GM18508 (cell line): ENCODE results near the gene ERFL.

Experiments
- ATAC-seq: cut with Tn5 transposase; IDR thresholded peaks from one replicate; pipeline ENCODE4 v1.9.1; 2021; ENCODE audit warnings: moderate number of reproducible peaks; ENCODE audit not compliant: insufficient read depth, unreplicated experiment

The ERFL gene

GRCh38 chr19:41928754-41929535 lies 696 bp upstream of the ERFL start:
- ATAC-seq: no peak

DNA sequence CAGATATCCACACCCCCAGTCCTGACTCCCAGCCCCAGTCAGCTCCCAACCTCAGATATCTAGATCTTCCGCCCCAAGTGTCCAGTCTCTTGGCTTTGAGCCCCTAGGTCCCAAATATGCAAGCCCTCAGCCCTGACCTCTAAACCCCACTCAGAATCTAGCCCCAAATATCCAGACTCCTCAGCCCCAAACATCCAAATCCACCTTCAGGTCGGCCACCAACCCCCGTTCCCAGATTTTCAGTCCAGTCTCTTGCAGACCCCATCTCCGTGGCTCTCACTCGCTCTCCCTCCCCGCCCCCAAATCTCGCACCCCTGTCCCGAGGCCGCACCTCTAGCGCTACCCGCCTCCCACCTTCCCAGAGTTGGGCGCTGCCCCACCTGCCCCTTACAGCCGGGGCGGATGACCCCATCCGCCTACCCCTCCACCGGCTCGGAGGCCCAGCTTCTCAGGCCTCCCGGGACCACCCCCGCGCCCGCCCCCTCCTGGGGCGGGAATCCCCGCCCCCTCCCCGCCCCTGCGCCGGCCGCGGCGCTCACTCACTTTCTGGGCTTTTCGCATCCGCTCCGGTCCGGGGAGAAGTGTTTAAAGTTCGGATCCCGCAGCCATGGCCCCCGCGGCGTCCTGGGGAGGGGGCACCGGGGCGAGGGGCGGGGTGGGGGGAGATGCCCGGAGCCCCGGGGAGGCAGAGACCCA lies 604 bp downstream of the ERFL start:
- ATAC-seq: no peak

GRCh38 chr19:41926763-41927496 lies 1.3 kb downstream of the ERFL start:
- ATAC-seq: no peak

DNA sequence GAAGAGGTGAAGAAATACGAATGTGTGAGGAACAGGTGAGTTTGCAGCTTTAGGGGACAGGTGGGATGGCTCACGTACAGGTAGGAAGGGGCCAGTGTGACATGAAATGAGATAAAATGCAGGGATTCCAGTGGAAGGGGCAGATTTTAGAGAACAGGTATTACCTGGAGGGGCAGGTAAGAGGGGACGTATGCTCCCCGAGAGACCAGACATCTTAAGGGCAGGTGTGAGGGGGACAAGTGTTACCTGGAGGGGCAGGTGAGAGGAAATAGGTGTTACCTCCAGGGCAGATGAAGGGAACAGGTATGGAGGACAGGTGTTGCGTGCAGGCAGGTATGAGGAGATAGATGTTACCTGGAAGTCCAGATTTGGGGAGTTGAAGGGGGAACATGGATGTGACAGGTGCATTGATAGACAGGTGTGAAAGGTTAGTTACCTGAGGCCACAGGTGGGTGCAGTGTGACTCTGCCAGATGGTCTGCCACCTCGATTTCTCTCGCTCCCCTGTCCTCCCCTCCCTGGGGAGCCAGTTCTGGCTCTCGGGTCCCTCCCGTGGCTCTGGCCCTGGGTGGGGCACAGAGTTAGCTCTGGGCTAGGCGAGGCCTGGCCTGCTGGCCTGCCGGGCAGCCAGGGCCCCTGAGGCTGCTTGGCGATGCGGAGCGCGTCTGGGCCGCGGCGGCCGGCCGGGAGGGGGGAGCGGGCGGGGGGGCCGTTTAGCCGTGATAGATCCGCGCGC lies 2.1 kb downstream of the ERFL start:
- ATAC-seq: no peak

DNA sequence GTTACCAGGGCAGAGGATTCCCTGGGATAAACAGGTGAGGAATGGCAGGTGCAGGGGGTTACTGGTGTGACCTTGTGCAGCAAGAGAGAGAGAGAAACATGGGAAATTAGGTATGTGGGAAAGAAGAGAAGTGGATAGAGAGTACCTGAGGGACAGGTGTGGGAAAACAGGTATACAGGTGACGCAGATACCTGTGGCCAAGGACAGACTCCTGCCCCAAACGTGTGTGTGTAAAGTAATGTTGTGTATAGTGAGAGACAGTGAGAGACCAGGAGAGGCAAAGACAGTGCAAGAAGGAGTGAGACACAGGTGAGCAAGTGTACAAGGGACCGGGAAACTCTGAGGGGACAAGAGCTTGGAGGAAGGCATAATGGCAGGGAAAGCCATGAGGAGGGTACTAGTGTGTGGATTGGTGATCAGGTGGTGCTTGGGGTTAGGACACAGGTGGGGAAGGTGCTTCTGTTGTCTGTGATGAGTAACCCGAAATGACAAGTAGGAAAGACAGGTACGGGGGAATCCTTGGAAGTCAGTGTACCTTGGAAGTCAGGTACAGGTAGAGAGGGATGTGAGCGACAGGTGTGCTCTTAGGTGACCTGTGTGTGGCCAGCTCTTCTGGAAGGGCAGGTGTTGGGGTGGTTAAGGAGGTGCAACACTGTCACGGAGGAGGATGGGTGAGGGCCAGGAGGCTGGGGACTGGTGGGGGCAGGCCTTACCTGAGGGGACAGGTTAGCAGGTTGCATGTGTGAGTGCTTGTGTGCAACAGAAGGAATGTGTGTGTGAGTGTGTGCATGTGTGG lies 2.8 kb downstream of the ERFL start:
- ATAC-seq: no peak

DNA sequence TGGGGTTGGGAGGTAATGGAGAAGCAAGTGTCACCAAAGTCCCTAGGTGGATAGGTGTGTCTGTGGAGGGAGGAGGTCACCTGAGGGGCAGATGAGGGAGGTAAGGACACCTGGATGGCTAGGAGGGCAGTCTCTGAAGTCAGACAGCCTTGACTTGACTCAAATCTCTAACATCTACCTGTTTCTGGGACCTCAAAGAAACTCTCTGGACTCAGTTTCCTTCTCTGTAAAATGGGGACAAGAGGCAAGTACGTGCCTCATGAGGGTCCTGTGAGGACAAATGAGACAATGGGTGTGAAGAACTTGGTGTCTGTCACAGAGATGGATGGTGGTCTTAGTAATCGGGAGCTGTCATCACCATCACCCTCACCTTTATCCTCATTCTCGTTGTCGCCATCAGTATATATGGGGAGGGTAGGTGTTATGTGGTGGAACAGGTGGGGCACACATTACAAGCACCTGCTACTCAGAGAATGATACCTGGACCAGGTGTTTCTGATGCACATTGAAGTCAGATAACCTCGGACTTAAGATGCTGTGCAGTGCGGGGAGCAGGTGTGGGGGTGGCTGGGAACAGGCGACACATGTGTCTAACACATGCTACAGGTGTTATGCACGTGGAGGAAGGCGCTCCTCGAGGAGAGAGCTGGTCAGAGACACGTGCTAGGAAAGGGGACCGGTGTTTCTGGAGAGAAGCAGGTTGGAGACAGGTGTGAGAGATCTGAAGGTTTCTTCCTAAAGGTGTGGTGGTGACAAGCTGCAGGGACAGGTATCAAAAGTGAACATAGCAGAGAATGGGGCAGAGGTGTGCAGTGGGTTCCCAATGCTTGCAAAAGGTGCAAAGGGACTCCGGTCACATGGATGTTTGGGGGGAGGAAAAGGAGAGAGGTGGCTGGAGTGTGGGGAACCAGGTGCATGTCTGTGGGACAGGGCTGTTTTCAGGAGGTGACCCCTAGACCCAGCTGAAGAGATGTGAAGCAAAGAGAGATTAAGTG lies 3.8 kb downstream of the ERFL start:
- no peak for ATAC-seq

DNA sequence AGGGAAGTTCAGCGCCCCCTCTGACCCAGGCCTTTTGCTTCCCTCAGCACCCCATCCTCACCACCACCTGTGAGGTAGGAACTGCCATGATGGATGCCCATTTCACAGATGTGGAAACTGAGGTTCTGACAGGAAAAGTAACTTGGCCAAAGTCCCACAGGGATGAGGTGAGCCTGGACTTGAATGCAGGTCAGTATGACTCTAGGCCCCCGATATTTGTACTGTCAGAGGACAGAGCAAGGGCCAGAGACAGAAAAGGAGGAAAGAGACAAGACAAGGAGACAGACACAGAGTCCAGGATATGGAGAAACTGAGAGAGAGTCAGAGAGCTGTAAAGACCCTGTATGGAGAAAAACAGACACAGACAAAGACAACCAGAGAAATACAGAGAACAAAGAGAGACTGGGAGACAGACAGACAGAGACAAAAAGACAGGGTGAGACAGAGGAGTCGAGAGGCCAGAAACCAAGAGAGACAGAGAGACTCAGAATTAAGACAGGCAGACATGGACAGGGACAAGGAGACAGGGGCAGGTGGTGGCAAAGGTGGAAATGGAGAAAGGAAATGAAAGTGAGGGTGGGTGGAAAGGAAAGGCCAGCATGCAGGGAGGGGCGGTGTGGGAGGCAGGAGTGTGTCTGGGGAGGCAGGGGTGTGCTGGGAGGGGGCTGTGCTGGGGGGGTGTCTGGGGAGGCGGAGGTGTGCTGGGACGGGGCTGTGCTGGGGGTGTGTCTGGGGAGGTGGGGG lies 5.0 kb downstream of the ERFL start:
- no peak for ATAC-seq

DNA sequence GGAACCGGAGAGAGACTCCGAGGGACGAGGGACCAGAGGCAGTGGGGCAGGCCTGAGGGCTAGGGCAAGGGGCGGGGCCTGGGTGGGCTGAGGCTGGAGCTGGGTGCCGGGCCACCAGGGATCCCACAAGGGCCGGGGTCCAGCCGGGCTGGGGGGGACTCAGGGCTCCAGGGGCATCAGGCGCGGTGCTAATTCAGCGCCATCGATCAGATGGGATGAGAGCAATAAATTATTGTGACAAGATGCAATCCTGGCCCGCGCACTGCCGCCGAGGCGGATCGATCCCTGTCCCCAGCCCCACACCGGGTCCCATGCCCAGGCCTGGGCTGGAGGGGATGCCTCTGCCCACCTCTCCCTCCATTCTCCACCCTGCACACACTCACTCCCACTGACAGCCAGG lies 5.7 kb downstream of the ERFL start:
- no peak for ATAC-seq

DNA sequence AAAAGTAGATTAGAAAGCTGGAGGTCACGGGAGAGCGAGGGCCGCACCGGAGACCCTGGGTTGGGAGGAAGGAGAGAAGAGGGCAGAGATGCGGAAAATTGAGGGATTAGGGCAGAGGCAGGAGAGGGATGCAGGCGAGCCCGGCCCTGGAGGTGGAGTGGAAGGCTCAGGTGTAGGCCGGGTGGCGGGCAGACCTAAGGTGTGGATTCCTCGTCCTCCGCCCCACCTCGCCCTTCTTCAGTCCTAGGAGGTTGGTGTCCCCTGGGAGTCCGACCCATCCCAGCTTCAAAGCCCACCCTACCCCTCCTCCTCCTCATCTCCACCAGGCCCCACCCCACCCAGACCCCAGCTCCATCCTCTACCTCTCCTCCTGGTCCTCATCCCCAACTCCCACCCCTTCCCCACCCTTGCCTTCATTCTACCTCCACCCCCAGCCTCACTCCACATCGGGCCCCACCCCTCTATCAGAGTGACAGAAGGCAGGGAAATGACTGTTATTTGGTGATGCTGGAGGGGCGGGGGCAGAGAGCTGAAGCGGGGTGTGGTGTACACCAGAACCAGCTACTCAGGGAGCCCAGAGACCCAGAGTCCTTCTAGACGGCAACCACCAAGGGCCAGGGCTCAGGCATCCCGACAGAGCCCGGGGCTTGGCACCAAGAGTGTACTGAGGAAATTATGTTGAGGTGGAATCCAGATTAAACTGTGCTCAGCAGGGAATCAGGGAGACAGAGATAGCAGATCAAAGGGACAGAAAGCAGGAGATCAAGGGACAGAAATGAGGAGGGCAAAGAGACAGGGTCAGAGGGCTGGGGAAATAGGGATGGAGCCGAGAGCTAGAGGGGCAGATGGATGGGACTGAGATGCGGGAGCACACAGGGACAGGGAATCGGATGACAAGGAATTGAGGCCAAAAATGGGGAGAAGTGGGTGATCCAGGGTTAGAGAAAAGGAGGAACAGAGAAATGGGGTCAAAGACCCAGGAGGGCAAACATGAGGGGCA lies 6.4 kb downstream of the ERFL start:
- ATAC-seq: no peak

DNA sequence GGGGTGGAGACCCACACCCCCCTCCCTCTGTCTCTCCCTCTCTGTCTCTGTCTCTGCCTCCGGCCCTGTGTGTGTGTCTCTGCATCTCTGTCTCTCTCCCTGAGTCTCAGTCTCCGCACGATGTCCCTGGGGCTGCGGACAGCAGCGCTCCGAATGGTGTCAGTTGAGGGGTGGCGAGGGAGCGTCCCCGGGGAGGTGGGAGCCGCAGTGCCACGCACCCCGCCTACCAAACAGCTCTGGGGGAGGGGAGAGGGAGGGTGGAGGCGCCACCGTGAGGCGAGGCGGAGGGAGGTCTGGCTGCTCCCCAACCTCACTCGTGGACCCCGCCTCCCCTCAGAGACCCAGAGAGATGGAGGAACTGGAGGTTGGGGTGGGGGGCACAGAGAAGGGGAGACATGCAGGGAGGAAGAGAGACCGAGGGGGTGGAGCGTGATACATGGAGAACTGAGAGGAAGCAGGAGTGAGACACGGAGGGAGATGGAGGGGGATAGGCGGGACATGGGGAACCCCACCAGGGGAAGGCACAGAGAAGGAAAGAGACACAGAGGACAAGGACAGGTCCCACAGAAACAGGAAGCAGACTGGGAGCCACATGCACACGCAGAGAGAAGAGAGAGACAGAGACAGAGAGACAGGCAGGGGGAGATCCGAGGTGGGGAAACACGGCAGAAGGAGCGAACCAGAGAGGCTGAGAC lies 7.2 kb downstream of the ERFL start:
- no peak for ATAC-seq

GRCh38 chr19:41919948-41920712 lies 8.1 kb downstream of the ERFL start:
- ATAC-seq: no peak

- no peak for ATAC-seq
These were observed 9.5 kb downstream of the ERFL start for GRCh38 chr19:41918653-41919244.

DNA sequence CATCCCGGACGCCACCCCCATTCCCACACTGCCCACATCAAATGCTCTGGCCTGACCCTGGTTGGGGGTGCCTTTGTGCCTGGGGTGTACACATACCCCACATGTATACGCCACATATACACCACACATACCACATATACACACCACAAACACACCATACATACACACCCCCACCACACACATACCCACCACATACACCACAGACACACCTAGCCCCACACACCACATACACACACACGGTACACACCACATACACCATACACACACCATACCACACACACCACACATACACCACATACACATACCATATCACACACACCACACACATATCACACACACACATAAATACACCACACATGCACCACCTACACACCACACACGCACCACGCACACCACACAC lies 10.2 kb downstream of the ERFL start:
- no peak for ATAC-seq

DNA sequence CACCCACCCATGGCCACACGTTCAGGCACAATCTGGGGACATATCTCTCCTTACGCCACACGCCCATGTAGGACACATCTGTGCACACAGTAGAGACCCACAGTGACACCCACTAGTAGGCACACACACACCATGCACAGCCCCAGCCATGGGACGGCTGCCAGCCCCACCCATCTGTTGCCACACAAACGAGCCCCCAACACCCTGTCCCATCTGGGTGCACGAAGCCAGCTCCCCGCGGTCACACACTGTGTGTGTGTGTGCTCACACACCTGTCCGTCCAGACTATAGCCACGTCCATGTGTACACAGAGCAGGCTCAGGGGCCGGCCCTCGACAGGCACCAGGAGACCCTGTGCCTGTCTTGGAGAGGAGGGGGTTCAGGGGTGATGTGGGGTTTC lies 10.6 kb downstream of the ERFL start:
- ATAC-seq: no peak

DNA sequence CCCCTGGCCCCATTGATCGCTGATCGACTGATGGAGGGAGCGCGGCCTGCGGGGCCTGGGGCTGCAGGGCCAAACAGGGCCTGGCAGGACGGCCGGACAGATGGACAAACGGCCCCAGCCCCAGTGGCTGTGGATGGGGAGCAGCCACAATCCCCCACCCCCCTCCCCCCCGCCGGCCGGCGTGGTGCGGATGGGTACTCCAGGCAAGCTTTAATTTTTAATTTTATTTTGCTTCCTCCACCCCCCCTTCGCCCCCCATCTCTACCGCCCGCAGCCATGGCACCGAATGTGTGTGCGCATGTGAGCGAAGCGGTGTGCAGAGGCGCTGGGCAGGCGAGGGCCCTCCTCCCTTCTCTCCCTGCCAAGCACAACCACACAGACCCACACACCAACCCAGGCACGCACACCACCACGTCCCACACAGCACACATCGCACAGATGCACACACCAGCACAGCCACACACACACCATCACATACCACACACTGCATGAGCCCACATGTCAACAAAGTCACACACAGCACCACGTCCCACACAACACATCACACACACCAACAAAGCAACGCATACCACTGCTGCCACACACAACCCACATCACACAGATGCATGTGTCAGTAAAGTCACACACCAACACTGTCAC lies 12.4 kb downstream of the ERFL start:
- ATAC-seq: no peak
